K562 (cell line): ENCODE data around the gene RXFP1. TPM values are rescaled to one million over a fixed set of nuclear protein-coding genes. Genes with fewer than 3 reads are reported as not detected.

ENCODE experiments used
- ATAC-seq: fragments of 200-7000 bp; cut with Tn5 transposase; 3 replicates; pipeline ENCODE4 v1.9.1; 2020; ENCODE audit warnings: moderate library complexity
- BruUV-seq: library from RNA; stranded (reverse); fragments of 400-500 nt; replicated peaks from 2 replicates; lab custom pipeline; 2021; lab: Mats Ljungman, UMichigan
- CTCF ChIA-PET: fragments of 300-600 bp; formaldehyde crosslinking; extraction: SDS; loops from one replicate; lab custom pipeline; 2021; ENCODE audit warnings: low intra/inter-chr PET ratio; lab: Yijun Ruan, JAX
- POLR2A ChIA-PET: fragments of 300-600, 350-650 bp; sonication (Branson Sonifier 250); formaldehyde crosslinking; extraction: SDS; loops from one replicate; lab custom pipeline; 2021; ENCODE audit warnings: antibody characterized with exemption, inconsistent platforms; lab: Yijun Ruan, JAX
- DNase-seq, 4 experiments: peaks; one replicate each; pipeline versions ENCODE4 v3.0.0 to v3.0.0-alpha.2; 2011 to 2018; ENCODE audit warnings: low spot score in 3 of 4, mixed read lengths in 3 of 4; ENCODE audit errors: extremely low read depth in 1 of 4
- FAIRE-seq: peaks from 2 replicates; lab custom pipeline; 2011; peaks lifted over from hg19 to GRCh38; lab: Jason Lieb, UNC
- H2AFZ ChIP-seq: 2 replicates; pipeline ENCODE4 v1.6.0; 2011; ENCODE audit warnings: low read depth, low read length, control low read depth, inconsistent platforms
- H3K27ac ChIP-seq: fragments of 200-600 bp; 3 replicates; pipeline ENCODE4 v1.8.0; 2011; ENCODE audit warnings: low read depth, mild to moderate bottlenecking, control low read depth, inconsistent platforms, low read length, moderate library complexity, mixed read lengths; ENCODE audit errors: extremely low read depth
- H3K27me3 ChIP-seq, 2 experiments: fragments of 300-600 bp in 1 of 2; 2 replicates in 1 of 2; 3 replicates in 1 of 2; pipeline versions ENCODE4 v1.6.0 to v1.8.0; 2011; ENCODE audit warnings: inconsistent platforms in 2 of 2, low read length in 2 of 2, mild to moderate bottlenecking in 1 of 2, mixed read lengths in 1 of 2, moderate library complexity in 1 of 2; ENCODE audit not compliant: control insufficient read depth in 2 of 2, insufficient read depth in 2 of 2
- H3K36me3 ChIP-seq: fragments of 300-600 bp; 3 replicates; pipeline ENCODE4 v1.8.0; 2011; ENCODE audit warnings: mild to moderate bottlenecking, low read length, inconsistent platforms; ENCODE audit not compliant: control insufficient read depth, insufficient read depth
- H3K4me1 ChIP-seq, 2 experiments: fragments of 200-600 bp in 1 of 2; replicated peaks in 1 of 2; 2 replicates in 1 of 2; 3 replicates in 1 of 2; pipeline versions ENCODE4 v1.5.1 to v1.8.0; 2011; ENCODE audit warnings: inconsistent platforms in 2 of 2, low read length in 2 of 2, mild to moderate bottlenecking in 1 of 2, mixed read lengths in 1 of 2, moderate library complexity in 1 of 2; ENCODE audit not compliant: control insufficient read depth in 2 of 2, insufficient read depth in 2 of 2
- H3K4me2 ChIP-seq: 2 replicates; pipeline ENCODE4 v1.6.1; 2011; ENCODE audit warnings: low read length, control low read depth, inconsistent platforms, mixed read lengths; ENCODE audit not compliant: insufficient read depth
- H3K4me3 ChIP-seq: fragments of 200-600 bp; sonication (generic), shearing (Covaris generic); 2 replicates; pipeline ENCODE4 v1.5.1; 2016; ENCODE audit warnings: control low read depth, inconsistent platforms
- H3K79me2 ChIP-seq: fragments of 200-600 bp; 3 replicates; pipeline ENCODE4 v1.8.0; 2011; ENCODE audit warnings: low read length, inconsistent platforms; ENCODE audit not compliant: control insufficient read depth, insufficient read depth
- H3K9ac ChIP-seq, 2 experiments: 2 replicates each; pipeline versions ENCODE4 v1.6.0 to v1.6.1; 2011; ENCODE audit warnings: low read depth in 2 of 2, low read length in 2 of 2, control low read depth in 1 of 2, inconsistent platforms in 1 of 2, mild to moderate bottlenecking in 1 of 2, mixed read lengths in 1 of 2; ENCODE audit not compliant: insufficient read depth in 1 of 2
- H3K9me1 ChIP-seq: one replicate; pipeline ENCODE4 v1.6.0; 2011; ENCODE audit warnings: inconsistent platforms, mild to moderate bottlenecking, low read length, moderate library complexity; ENCODE audit not compliant: control insufficient read depth, insufficient read depth
- H3K9me3 ChIP-seq: replicated peaks from 2 replicates; pipeline ENCODE4 v1.5.1; 2011; ENCODE audit warnings: low read depth, low read length, inconsistent platforms; ENCODE audit not compliant: control insufficient read depth, insufficient read depth
- H4K20me1 ChIP-seq: replicated peaks from 2 replicates; pipeline ENCODE4 v1.6.1; 2011; ENCODE audit warnings: low read length, inconsistent platforms, mixed read lengths; ENCODE audit not compliant: control insufficient read depth, insufficient read depth
- CREB3L1 ChIP-seq: fragments of 450-650 bp; IDR thresholded peaks from 2 replicates; pipeline ENCODE4 v1.6.1; 2014; ENCODE audit warnings: low read depth, mild to moderate bottlenecking, moderate library complexity, borderline replicate concordance
- FOXJ2 ChIP-seq: fragments of 200-800 bp; sonication (Bioruptor generic); IDR thresholded peaks from 2 replicates; pipeline ENCODE4 v1.6.1; 2016; ENCODE audit warnings: missing genetic modification characterization, missing compliant biosample characterization
- GATA2 ChIP-seq: sonication (generic); formaldehyde crosslinking; IDR thresholded peaks from 2 replicates; pipeline ENCODE4 v1.4.0; 2020; ENCODE audit warnings: mild to moderate bottlenecking, missing genetic modification reagents
- MITF ChIP-seq: IDR thresholded peaks from 2 replicates; pipeline ENCODE4 v1.6.1; 2014; ENCODE audit warnings: antibody characterized with exemption
- NR2C1 ChIP-seq, 2 experiments: fragments of 450-650 bp; IDR thresholded peaks; 2 replicates each; pipeline ENCODE4 v1.6.1; 2017; ENCODE audit warnings: mild to moderate bottlenecking in 2 of 2, antibody characterized with exemption in 1 of 2, inconsistent platforms in 1 of 2, missing compliant biosample characterization in 1 of 2, missing genetic modification characterization in 1 of 2
- REST ChIP-seq, 2 experiments: fragments of 450-650 bp; formaldehyde crosslinking in 1 of 2; IDR thresholded peaks; 2 replicates each; pipeline versions ENCODE4 v1.4.0 to v1.6.1; 2014 to 2020; ENCODE audit warnings: mild to moderate bottlenecking in 2 of 2, borderline replicate concordance in 1 of 2, low read depth in 1 of 2
- TARDBP ChIP-seq: fragments of 450-650 bp; IDR thresholded peaks from 2 replicates; pipeline ENCODE4 v1.6.1; 2016
- in situ Hi-C: fragments of 300-500 bp; cut with MboI; formaldehyde crosslinking; loops from 4 replicates; pipeline ENCODE4 v1.15.0; 2018; ENCODE audit warnings: inconsistent platforms, mixed read lengths
- intact Hi-C: fragments of 100-400 bp; cut with micrococcal nuclease; formaldehyde crosslinking; loops from 2 replicates; pipeline ENCODE4 v1.14.2; 2022
- polyA plus RNA-seq, 8 experiments: library from polyadenylated mRNA; depleted of rRNA in 4 of 8; stranded (reverse) in 5 of 8; unstranded in 3 of 8; fragments of >200 nt; fragmentation: Nextera tagmentation in 2 of 8; fragmentation: Illumina TruSeq in 1 of 8; extraction: Ambion mirVana in 2 of 8; extraction: Trizol in 1 of 8; gene quantifications; 2 replicates each; pipeline versions ENCODE4 v1.2.1 to v1.2.3, GENCODE V29; 2011 to 2014; ENCODE audit warnings: inconsistent platforms in 1 of 8, missing spikeins in 1 of 8
- total RNA-seq, 7 experiments: library from RNA; depleted of rRNA in 6 of 7; stranded (reverse); fragments of >200 nt in 6 of 7; fragmentation: Illumina TruSeq in 2 of 7; extraction: Trizol in 2 of 7; gene quantifications; 2 replicates each; pipeline versions ENCODE4 v1.2.1 to v1.2.3, GENCODE V29; 2011 to 2021; ENCODE audit warnings: low replicate concordance in 1 of 7

RXFP1 gene
- total and polyA plus RNA-seq, 9 of the 15 experiments (the other 6 are each of a cell fraction or from before 2014, with no cell fraction given), result 0.03 to 0.06 (median 0.04) TPM; not detected in 6

- TF ChIP-seq REST (IDR thresholded peaks at IDR 0.05; ENCODE audit: borderline replicate concordance), result no peak
- no peak for TF ChIP-seq REST (CRISPR knock-in tag; IDR thresholded peaks at IDR 0.05; ENCODE audit: low read depth)
Observed at GRCh38 chr4:158490629-158491028, 31.1 kb upstream of the RXFP1 start (continued).

- Histone ChIP-seq H3K9me3 (no peaks in the 10 kb centered on the region), H3K9ac (no peak overlapping the region), H3K9me1 (no peaks in the 10 kb centered on the region), H3K79me2 (no peaks in the 10 kb centered on the region), H3K27me3 (no peaks in the 10 kb centered on the region), H3K4me2 (no peak overlapping the region), H3K36me3 (no peaks in the 10 kb centered on the region), H2AFZ (no peak overlapping the region), H3K4me1 (no peaks in the 10 kb centered on the region), H3K27ac (no peak overlapping the region), H4K20me1 (no peaks in the 10 kb centered on the region), H3K4me3 (no peak overlapping the region)
- no peak for FAIRE-seq
- in situ Hi-C loops, result no loop called here
- BruUV-seq, result no TSS peak
- POLR2A ChIA-PET, result interaction anchor here (0.9 kb wide), 1 partner anchor 18 kb away, joined by 3 read pairs; no protein-coding TSS in a partner anchor
- intact Hi-C loops, result no loop called here
- no peak for ATAC-seq
- no peak for DNase-seq
- CTCF ChIA-PET, result no interaction called here
- no peak for TF ChIP-seq TARDBP
- TF ChIP-seq MITF, result no peak
- TF ChIP-seq NR2C1 (IDR thresholded peaks at IDR 0.05), result no peak
- no peak for TF ChIP-seq NR2C1 (tag; IDR thresholded peaks at IDR 0.05)
- no peak for TF ChIP-seq CREB3L1
- TF ChIP-seq FOXJ2 (tag), result no peak
- TF ChIP-seq GATA2 (CRISPR knock-in tag), result no peak
Observed at GRCh38 chr4:158492391-158492790, 29.3 kb upstream of the RXFP1 start.
